ENCODE results near the gene CCDC87. TPM values are rescaled to one million over a fixed set of nuclear protein-coding genes. Genes with fewer than 3 reads are reported as not detected.

Gene CCDC87
- total and polyA plus RNA-seq, 8 donors, result 0.07 to 0.44 (median 0.11) TPM

GRCh38 chr11:66564538-66564937, 28.3 kb downstream of the CCDC87 start:
- Histone ChIP-seq H3K9me3 (no peaks in the 10 kb centered on the region), H3K4me1 (peaks cover 0 to 15% of the 10 kb centered on the region in 2 donors), H3K36me3 (no peaks in the 10 kb centered on the region), H3K27ac (no peak overlapping the region), H3K27me3 (peaks cover 0 to 24% of the 10 kb centered on the region in 2 donors), H3K4me3 (no peak overlapping the region)
- no peak for TF ChIP-seq CTCF (IDR thresholded peaks at IDR 0.05)
- intact Hi-C loops (cut with DNase I), result no loop called here
- ATAC-seq (no peak), DNase-seq (peak in 1 of 4 donors; percentile 53)

GRCh38 chr11:66563832-66564231, 29.0 kb downstream of the CCDC87 start:
- no peak overlapping the region for H3K27ac ChIP-seq
- TF ChIP-seq CTCF (IDR thresholded peaks at IDR 0.05), result no peak

GRCh38 chr11:66562907-66563583, 29.8 kb downstream of the CCDC87 start:
- intact Hi-C loops (cut with DNase I), result no loop called here
- ATAC-seq, result no peak
- H3K27ac ChIP-seq, result no peak overlapping the region
- peak in 1 of 4 donors; percentile 59 for DNase-seq
- peaks cover 4 to 14% of the 10 kb centered on the region in 2 donors for H3K4me1 ChIP-seq
- no peaks in the 10 kb centered on the region for H3K36me3 ChIP-seq
- peaks cover 0 to 25% of the 10 kb centered on the region in 2 donors for H3K27me3 ChIP-seq
- H3K4me3 ChIP-seq, result no peak overlapping the region
- H3K9me3 ChIP-seq, result no peaks in the 10 kb centered on the region
- no peak for TF ChIP-seq CTCF (IDR thresholded peaks at IDR 0.05)

More at GRCh38 chr11:66563832-66564231, 29.0 kb downstream of the CCDC87 start:
- Histone ChIP-seq H3K36me3 (no peaks in the 10 kb centered on the region), H3K27me3 (peaks cover 0 to 25% of the 10 kb centered on the region in 2 donors), H3K9me3 (no peaks in the 10 kb centered on the region), H3K4me3 (no peak overlapping the region), H3K4me1 (peaks cover 2 to 21% of the 10 kb centered on the region in 2 donors)
- ATAC-seq (no peak), DNase-seq (peak in 1 of 4 donors; percentile 46)
- intact Hi-C loops (cut with DNase I), result no loop called here

- no peak overlapping the region for H3K27ac ChIP-seq
- no peaks in the 10 kb centered on the region for H3K9me3 ChIP-seq
- peaks cover 4 to 8% of the 10 kb centered on the region in 2 donors for H3K4me1 ChIP-seq
- H3K27me3 ChIP-seq, result peaks cover 0 to 25% of the 10 kb centered on the region in 2 donors
- DNase-seq (no peak), ATAC-seq (no peak)
- H3K4me3 ChIP-seq, result no peak overlapping the region
- intact Hi-C loops (cut with DNase I), result no loop called here
- no peak for TF ChIP-seq CTCF (IDR thresholded peaks at IDR 0.05)
- no peaks in the 10 kb centered on the region for H3K36me3 ChIP-seq
Observed at GRCh38 chr11:66562275-66562674, 30.6 kb downstream of the CCDC87 start.

- DNase-seq, result peak in 1 of 4 donors; percentile 49
- peaks cover 0 to 26% of the 10 kb centered on the region in 2 donors for H3K27me3 ChIP-seq
- TF ChIP-seq CTCF (IDR thresholded peaks at IDR 0.05), result no peak
- H3K36me3 ChIP-seq, result no peaks in the 10 kb centered on the region
- no peak overlapping the region for H3K27ac ChIP-seq
- peaks cover 4 to 8% of the 10 kb centered on the region in 2 donors for H3K4me1 ChIP-seq
- ATAC-seq, result no peak
- H3K4me3 ChIP-seq, result no peak overlapping the region
- intact Hi-C loops (cut with DNase I), result no loop called here
- H3K9me3 ChIP-seq, result no peaks in the 10 kb centered on the region
Observed at GRCh38 chr11:66561975-66562248, 31.0 kb downstream of the CCDC87 start.
